ENCODE results near the gene MACROH2A2. TPM values are rescaled to one million over a fixed set of nuclear protein-coding genes. Genes with fewer than 3 reads are reported as not detected.
"Not testable (repeated sequence)": the region's sequence is repeated elsewhere in the genome, so short reads cannot be mapped to it uniquely, and the experiment has no call there.

Gene MACROH2A2
- total RNA-seq, 4 donors from 2014 or later: 6.2 to 17.8 (median 15.4) TPM

- no peak overlapping the region for H3K4me3 ChIP-seq
- no peaks in the 10 kb centered on the region for H3K27me3 ChIP-seq
- H3K4me1 ChIP-seq: no peaks in the 10 kb centered on the region
- TF ChIP-seq CTCF (IDR thresholded peaks at IDR 0.05) (no peak), EP300 (IDR thresholded peaks at IDR 0.05) (no peak)
- no peak overlapping the region for H3K27ac ChIP-seq (replicated peaks in 1 of 4)
- WGBS: 87% methylated on average over 6 of the region's 6 CpGs
- DNase-seq (ENCODE audit: extremely low spot score): no peak
- intact Hi-C loops (cut with DNase I): no loop called here
- H3K36me3 ChIP-seq: peaks cover 16 to 95% (median 73%) of the 10 kb centered on the region in 4 donors
- no peaks in the 10 kb centered on the region for H3K9me3 ChIP-seq
Measured at GRCh38 chr10:70096016-70096704, 43.5 kb downstream of the MACROH2A2 start.

GRCh38 chr10:70096705-70097420 is 44.2 kb downstream of the MACROH2A2 start:
- 98% methylated on average over 5 of the region's 5 CpGs for WGBS
- Histone ChIP-seq H3K27me3 (no peaks in the 10 kb centered on the region), H3K4me1 (no peaks in the 10 kb centered on the region), H3K4me3 (no peak overlapping the region), H3K27ac (replicated peaks in 1 of 4) (no peak overlapping the region), H3K9me3 (no peaks in the 10 kb centered on the region), H3K36me3 (peaks cover 14 to 95% (median 71%) of the 10 kb centered on the region in 4 donors)
- DNase-seq (ENCODE audit: extremely low spot score): no peak
- TF ChIP-seq EP300 (IDR thresholded peaks at IDR 0.05): no peak
- TF ChIP-seq POLR2AphosphoS5 (IDR thresholded peaks at IDR 0.05): no peak
- no peak for TF ChIP-seq POLR2A (IDR thresholded peaks at IDR 0.05; ENCODE audit: low read depth)
- TF ChIP-seq CTCF (IDR thresholded peaks at IDR 0.05): no peak
- intact Hi-C loops (cut with DNase I): no loop called here

GRCh38 chr10:70097459-70097858 is 44.8 kb downstream of the MACROH2A2 start:
- Histone ChIP-seq H3K36me3 (peaks cover 10 to 89% (median 66%) of the 10 kb centered on the region in 4 donors), H3K4me3 (no peak overlapping the region), H3K27ac (replicated peaks in 1 of 4) (no peak overlapping the region), H3K9me3 (no peaks in the 10 kb centered on the region), H3K27me3 (no peaks in the 10 kb centered on the region), H3K4me1 (no peaks in the 10 kb centered on the region)
- no peak for TF ChIP-seq POLR2A (IDR thresholded peaks at IDR 0.05; ENCODE audit: low read depth)
- TF ChIP-seq EP300 (IDR thresholded peaks at IDR 0.05): no peak
- TF ChIP-seq CTCF (IDR thresholded peaks at IDR 0.05): no peak
- TF ChIP-seq POLR2AphosphoS5 (IDR thresholded peaks at IDR 0.05): no peak
- intact Hi-C loops (cut with DNase I): no loop called here
- DNase-seq (ENCODE audit: extremely low spot score): no peak

- 93% methylated on average over 3 of the region's 3 CpGs for WGBS
- no peaks in the 10 kb centered on the region for H3K27me3 ChIP-seq
Measured at GRCh38 chr10:70098271-70098670, 45.6 kb downstream of the MACROH2A2 start.

GRCh38 chr10:70101068-70101562 is 48.5 kb downstream of the MACROH2A2 start:
- H3K27ac ChIP-seq (replicated peaks in 1 of 4); H3K4me3 ChIP-seq; DNase-seq (ENCODE audit: extremely low spot score); H3K27me3 ChIP-seq; intact Hi-C loops (cut with DNase I); H3K9me3 ChIP-seq; H3K4me1 ChIP-seq: not testable (repeated sequence)
- 88% methylated on average over 11 of the region's 11 CpGs for WGBS
- peaks cover 0 to 85% (median 40%) of the 10 kb centered on the region in 4 donors for H3K36me3 ChIP-seq

More at GRCh38 chr10:70098271-70098670, 45.6 kb downstream of the MACROH2A2 start:
- Histone ChIP-seq H3K9me3 (no peaks in the 10 kb centered on the region), H3K4me3 (no peak overlapping the region), H3K27ac (replicated peaks in 1 of 4) (no peak overlapping the region), H3K36me3 (peaks cover 3 to 88% (median 58%) of the 10 kb centered on the region in 4 donors), H3K4me1 (no peaks in the 10 kb centered on the region)
- intact Hi-C loops (cut with DNase I): no loop called here
- TF ChIP-seq EP300 (IDR thresholded peaks at IDR 0.05) (no peak), POLR2AphosphoS5 (IDR thresholded peaks at IDR 0.05) (no peak), POLR2A (IDR thresholded peaks at IDR 0.05; ENCODE audit: low read depth) (no peak), CTCF (IDR thresholded peaks at IDR 0.05) (no peak)
- no peak for DNase-seq (ENCODE audit: extremely low spot score)

Measured in esophagus muscularis mucosa (tissue), 4 donors.